ENCODE measurements around the gene MEGF11.
"Not testable (repeated sequence)": the region's sequence is repeated elsewhere in the genome, so short reads cannot be mapped to it uniquely, and the experiment has no call there.

The MEGF11 gene

GRCh38 chr15:66275352-66275751 is 21.8 kb upstream of the MEGF11 start:
- no peak for DNase-seq

GRCh38 chr15:66270932-66271331 is 17.4 kb upstream of the MEGF11 start:
- no peak for DNase-seq

GRCh38 chr15:66269326-66270090 is 16.0 kb upstream of the MEGF11 start:
- no peak for DNase-seq

GRCh38 chr15:66264859-66265513 is 11.4 kb upstream of the MEGF11 start:
- DNase-seq, result no peak

- not testable (repeated sequence) for DNase-seq
Observed at GRCh38 chr15:66262837-66263236, 9.3 kb upstream of the MEGF11 start.

- DNase-seq, result no peak
Observed at GRCh38 chr15:66261056-66261455, 7.5 kb upstream of the MEGF11 start.

GRCh38 chr15:66256692-66257091 is 3.1 kb upstream of the MEGF11 start:
- no peak for DNase-seq

- DNase-seq, result no peak
Observed at GRCh38 chr15:66254951-66255676, 1.6 kb upstream of the MEGF11 start.

GRCh38 chr15:66254089-66254950 is 770 bp upstream of the MEGF11 start:
- no peak for DNase-seq

GRCh38 chr15:66252685-66253417 is 699 bp downstream of the MEGF11 start:
- no peak for DNase-seq

- DNase-seq, result peak; percentile 45 to 53
Observed at GRCh38 chr15:66251790-66252684, 1.5 kb downstream of the MEGF11 start.

GRCh38 chr15:66251065-66251789 is 2.3 kb downstream of the MEGF11 start:
- DNase-seq, result no peak

GRCh38 chr15:66249605-66250174 is 3.9 kb downstream of the MEGF11 start:
- no peak for DNase-seq

- no peak for DNase-seq
Observed at GRCh38 chr15:66246937-66247336, 6.6 kb downstream of the MEGF11 start.

GRCh38 chr15:66245832-66246231 is 7.7 kb downstream of the MEGF11 start:
- DNase-seq, result not testable (repeated sequence)

- no peak for DNase-seq
Observed at GRCh38 chr15:66241908-66242285, 11.7 kb downstream of the MEGF11 start.

GRCh38 chr15:66241087-66241907 is 12.3 kb downstream of the MEGF11 start:
- DNase-seq, result no peak

GRCh38 chr15:66240240-66240794 is 13.2 kb downstream of the MEGF11 start:
- DNase-seq, result no peak

- DNase-seq, result no peak
Observed at GRCh38 chr15:66239514-66239913, 14.0 kb downstream of the MEGF11 start.
